GM12878 (cell line): ENCODE measurements around the gene TNFSF12. TPM values are rescaled to one million over a fixed set of nuclear protein-coding genes. Genes with fewer than 3 reads are reported as not detected.

Source experiments
- ATAC-seq: fragments of 200-7000 bp; cut with Tn5 transposase; 3 replicates; pipeline ENCODE4 v1.9.1; 2020; ENCODE audit warnings: mild to moderate bottlenecking, moderate library complexity
- BruUV-seq: library from RNA; stranded (reverse); fragments of 400-500 nt; replicated peaks from 2 replicates; lab custom pipeline; 2021; lab: Mats Ljungman, UMichigan
- CTCF ChIA-PET: fragments of 300-600 bp; sonication (Branson Sonifier 250); formaldehyde crosslinking; extraction: SDS; loops from one replicate; lab custom pipeline; 2021; ENCODE audit warnings: inconsistent platforms; lab: Yijun Ruan, JAX
- POLR2A ChIA-PET: fragments of 350-600 bp; formaldehyde crosslinking; extraction: SDS; loops from one replicate; lab custom pipeline; 2021; ENCODE audit warnings: inconsistent platforms; lab: Charles Lee
- RAD21 ChIA-PET: fragments of 300-600 bp; sonication (Branson Sonifier 250); formaldehyde crosslinking; loops from one replicate; lab custom pipeline; 2023; ENCODE audit warnings: antibody characterized with exemption; ENCODE audit not compliant: unreplicated experiment; lab: Charles Lee
- SMC1A ChIA-PET: fragments of 300-600 bp; sonication (Branson Sonifier 250); formaldehyde crosslinking; loops from one replicate; lab custom pipeline; 2023; ENCODE audit not compliant: unreplicated experiment, uncharacterized antibody; lab: Charles Lee
- DNase-seq: peaks from one replicate; pipeline ENCODE4 v3.0.0-alpha.2; 2011; ENCODE audit warnings: low read depth, low spot score
- FAIRE-seq: peaks from 3 replicates; lab custom pipeline; 2011; peaks lifted over from hg19 to GRCh38; lab: Jason Lieb, UNC
- H2AFZ ChIP-seq: 2 replicates; pipeline ENCODE4 v1.6.0; 2011; ENCODE audit warnings: low read depth, low read length, control low read depth; ENCODE audit not compliant: control insufficient read depth
- H3K27ac ChIP-seq: 2 replicates; pipeline ENCODE4 v1.5.1; 2011; ENCODE audit warnings: control low read depth; ENCODE audit not compliant: control insufficient read depth, insufficient read depth
- H3K27me3 ChIP-seq, 2 experiments: replicated peaks in 1 of 2; 2 replicates each; pipeline versions ENCODE4 v1.6.0 to v1.6.1; 2011; ENCODE audit warnings: low read length in 1 of 2; ENCODE audit not compliant: control insufficient read depth in 2 of 2, insufficient read depth in 2 of 2
- H3K36me3 ChIP-seq, 2 experiments: 2 replicates each; pipeline ENCODE4 v1.5.1; 2011; ENCODE audit warnings: low read length in 1 of 2; ENCODE audit not compliant: control insufficient read depth in 2 of 2, insufficient read depth in 2 of 2
- H3K4me1 ChIP-seq: 2 replicates; pipeline ENCODE4 v1.6.1; 2011; ENCODE audit warnings: mild to moderate bottlenecking, low read length, moderate library complexity, mixed read lengths; ENCODE audit not compliant: control insufficient read depth, insufficient read depth
- H3K4me2 ChIP-seq: 2 replicates; pipeline ENCODE4 v1.6.0; 2011; ENCODE audit warnings: control low read depth; ENCODE audit not compliant: control insufficient read depth, insufficient read depth
- H3K4me3 ChIP-seq: fragments of 200-600 bp; sonication (generic); 2 replicates; pipeline ENCODE4 v1.5.1; 2016
- H3K79me2 ChIP-seq: 2 replicates; pipeline ENCODE4 v1.6.0; 2011; ENCODE audit warnings: low read length; ENCODE audit not compliant: control insufficient read depth, insufficient read depth
- H3K9ac ChIP-seq: 2 replicates; pipeline ENCODE4 v1.8.0; 2011; ENCODE audit warnings: low read length, control low read depth, mixed read lengths; ENCODE audit not compliant: control insufficient read depth, insufficient read depth
- H3K9me3 ChIP-seq: replicated peaks from 3 replicates; pipeline ENCODE4 v1.5.1; 2011; ENCODE audit warnings: mild to moderate bottlenecking, low read length; ENCODE audit not compliant: control insufficient read depth, insufficient read depth
- H4K20me1 ChIP-seq: 2 replicates; pipeline ENCODE4 v1.6.0; 2011; ENCODE audit not compliant: control insufficient read depth, insufficient read depth
- CHD1 ChIP-seq: IDR thresholded peaks from 2 replicates; pipeline ENCODE4 v1.6.1; 2012; ENCODE audit warnings: low read depth, low read length, improper control_type of control experiment
- CHD2 ChIP-seq: IDR thresholded peaks from 2 replicates; pipeline ENCODE4 v1.6.1; 2011; ENCODE audit warnings: low read depth, low read length, improper control_type of control experiment, borderline replicate concordance
- EED ChIP-seq: sonication (generic); IDR thresholded peaks from 2 replicates; pipeline ENCODE4 v1.6.1; 2016; ENCODE audit warnings: antibody characterized with exemption, low read depth
- EGR1 ChIP-seq, 2 experiments: IDR thresholded peaks; 1 replicate in 1 of 2; 2 replicates in 1 of 2; pipeline ENCODE4 v1.6.1; 2011 to 2012; ENCODE audit warnings: low read depth in 2 of 2, low read length in 2 of 2, borderline replicate concordance in 1 of 2, mild to moderate bottlenecking in 1 of 2, moderate library complexity in 1 of 2
- FOS ChIP-seq: IDR thresholded peaks from 3 replicates; pipeline ENCODE4 v1.6.1; 2011; ENCODE audit warnings: borderline replicate concordance; ENCODE audit not compliant: insufficient read length; ENCODE audit errors: extremely low read depth
- HCFC1 ChIP-seq: fragments of 150-350 bp; IDR thresholded peaks from 2 replicates; pipeline ENCODE4 v1.6.1; 2014; ENCODE audit warnings: low read length
- MEF2B ChIP-seq: fragments of 450-650 bp; IDR thresholded peaks from 2 replicates; pipeline ENCODE4 v1.6.1; 2018; ENCODE audit warnings: mild to moderate bottlenecking, moderate library complexity; ENCODE audit not compliant: partially characterized antibody, poor library complexity, severe bottlenecking
- NFIC ChIP-seq: IDR thresholded peaks from 2 replicates; pipeline ENCODE4 v1.6.1; 2012; ENCODE audit warnings: low read depth, mild to moderate bottlenecking, inconsistent platforms, low read length, moderate library complexity
- NFYA ChIP-seq: IDR thresholded peaks from 2 replicates; pipeline ENCODE4 v1.6.1; 2011; ENCODE audit warnings: low read depth, mild to moderate bottlenecking, low read length, improper control_type of control experiment, borderline replicate concordance
- POU2F2 ChIP-seq: IDR thresholded peaks from 3 replicates; pipeline ENCODE4 v1.6.1; 2011; ENCODE audit warnings: low read depth, mild to moderate bottlenecking, low read length, borderline replicate concordance
- RFX5 ChIP-seq: IDR thresholded peaks from 2 replicates; pipeline ENCODE4 v1.6.1; 2011; ENCODE audit warnings: low read depth, low read length, improper control_type of control experiment
- STAT1 ChIP-seq: fragments of 450-650 bp; conservative IDR thresholded peaks from 2 replicates; pipeline ENCODE4 v1.6.1; 2014; ENCODE audit warnings: antibody characterized with exemption, mild to moderate bottlenecking
- WRNIP1 ChIP-seq: IDR thresholded peaks from 2 replicates; pipeline ENCODE4 v1.6.1; 2011; ENCODE audit warnings: low read depth, low read length, improper control_type of control experiment, borderline replicate concordance
- ZNF24 ChIP-seq: fragments of 450-650 bp; IDR thresholded peaks from 2 replicates; pipeline ENCODE4 v1.6.1; 2017; ENCODE audit warnings: antibody characterized with exemption, mild to moderate bottlenecking
- ZNF622 ChIP-seq: fragments of 450-650 bp; IDR thresholded peaks from 2 replicates; pipeline ENCODE4 v1.6.1; 2017; ENCODE audit warnings: mild to moderate bottlenecking, inconsistent platforms
- WGBS: methylation state at CpG from one replicate; pipeline ENCODE4 v1.1.6; 2016; ENCODE audit warnings: low lambda C conversion rate; ENCODE audit not compliant: insufficient replicate concordance, insufficient coverage; ENCODE audit errors: missing lambda C conversion rate; 5-methylcytosine and 5-hydroxymethylcytosine counted together
- in situ Hi-C: fragments of 300-500 bp; cut with MboI; formaldehyde crosslinking; loops from 9 replicates; pipeline ENCODE4 v1.14.3; 2018; ENCODE audit warnings: mixed read lengths
- intact Hi-C: fragments of 100-400 bp; cut with micrococcal nuclease; formaldehyde crosslinking; loops from one replicate; pipeline ENCODE4 v1.14.2; 2022; ENCODE audit not compliant: unreplicated experiment
- polyA plus RNA-seq, 11 experiments: library from polyadenylated mRNA; depleted of rRNA in 4 of 11; unstranded in 6 of 11; stranded (reverse) in 5 of 11; fragments of >200 nt; fragmentation: Nextera tagmentation in 4 of 11; fragmentation: Illumina TruSeq in 1 of 11; extraction: Ambion mirVana in 4 of 11; extraction: Trizol in 1 of 11; gene quantifications; 1 replicate in 1 of 11; 2 replicates in 10 of 11; pipeline versions ENCODE4 v1.2.1 to v1.2.3, GENCODE V29; 2011 to 2016; ENCODE audit warnings: inconsistent platforms in 2 of 11, missing spikeins in 2 of 11, low read depth in 1 of 11
- total RNA-seq, 4 experiments: library from RNA; depleted of rRNA in 3 of 4; stranded (reverse); fragments of >200 nt in 3 of 4; fragmentation: Illumina TruSeq in 1 of 4; extraction: Trizol in 1 of 4; gene quantifications; 2 replicates each; pipeline versions ENCODE4 v1.2.1 to v1.2.3, GENCODE V29; 2013 to 2021
- TF ChIP-seq, protein P1 (sequence below): IDR thresholded peaks from 2 replicates; pipeline ENCODE4 v1.6.1; 2011; ENCODE audit warnings: low read depth, low read length, improper control_type of control experiment, borderline replicate concordance
- TF ChIP-seq, protein P2 (sequence below): fragments of 450-650 bp; IDR thresholded peaks from 2 replicates; pipeline ENCODE4 v1.6.1; 2016; ENCODE audit warnings: mild to moderate bottlenecking
- TF ChIP-seq, protein P3 (sequence below): fragments of 150-350 bp; IDR thresholded peaks from 2 replicates; pipeline ENCODE4 v1.6.1; 2014; ENCODE audit warnings: mild to moderate bottlenecking, low read depth, low read length
- TF ChIP-seq, protein P4 (sequence below): fragments of 150-350 bp; IDR thresholded peaks from 2 replicates; pipeline ENCODE4 v1.6.1; 2016; ENCODE audit warnings: low read depth, low read length

The TNFSF12 gene
- total and polyA plus RNA-seq, 10 of the 15 experiments (the other 5 are each of a cell fraction or from before 2014, with no cell fraction given) = 0.32 to 7.0 (median 2.6) TPM

DNA sequence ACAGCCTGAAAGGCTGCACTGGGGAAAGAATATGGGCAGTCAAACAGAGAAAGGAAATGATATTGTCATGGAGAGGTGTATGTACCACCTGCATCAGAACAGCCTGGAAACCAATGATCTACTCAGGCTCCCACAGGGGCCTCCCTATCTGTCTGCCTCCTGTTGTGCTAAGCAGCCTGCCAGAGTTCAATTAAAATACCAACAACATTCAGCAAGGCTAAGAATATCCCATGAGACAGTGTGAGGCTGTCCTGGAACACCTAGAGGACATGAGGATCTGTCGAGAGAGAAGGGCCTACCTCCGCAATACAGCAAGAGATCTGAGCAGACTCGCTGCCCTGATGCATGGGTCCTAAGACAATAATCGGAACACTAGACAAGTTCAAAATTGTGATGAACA lies 57.4 kb downstream of the TNFSF12 start:
- peaks cover 0 to 7% of the 10 kb centered on the region in 2 experiments; a peak in 2 of 4 replicates for H3K36me3 ChIP-seq
- RAD21 ChIA-PET = no interaction called here

More for the DNA sequence above, 57.4 kb downstream of the TNFSF12 start:
- no peak overlapping the region for H3K9ac ChIP-seq
- no peak for ATAC-seq
- no peak for TF ChIP-seq CHD1
- no peak for TF ChIP-seq CHD2
- TF ChIP-seq POU2F2 = no peak
- no peak for TF ChIP-seq FOS
- no peak for TF ChIP-seq WRNIP1
- TF ChIP-seq, protein P1, sequence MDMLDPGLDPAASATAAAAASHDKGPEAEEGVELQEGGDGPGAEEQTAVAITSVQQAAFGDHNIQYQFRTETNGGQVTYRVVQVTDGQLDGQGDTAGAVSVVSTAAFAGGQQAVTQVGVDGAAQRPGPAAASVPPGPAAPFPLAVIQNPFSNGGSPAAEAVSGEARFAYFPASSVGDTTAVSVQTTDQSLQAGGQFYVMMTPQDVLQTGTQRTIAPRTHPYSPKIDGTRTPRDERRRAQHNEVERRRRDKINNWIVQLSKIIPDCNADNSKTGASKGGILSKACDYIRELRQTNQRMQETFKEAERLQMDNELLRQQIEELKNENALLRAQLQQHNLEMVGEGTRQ = no peak
- TF ChIP-seq, protein P2, sequence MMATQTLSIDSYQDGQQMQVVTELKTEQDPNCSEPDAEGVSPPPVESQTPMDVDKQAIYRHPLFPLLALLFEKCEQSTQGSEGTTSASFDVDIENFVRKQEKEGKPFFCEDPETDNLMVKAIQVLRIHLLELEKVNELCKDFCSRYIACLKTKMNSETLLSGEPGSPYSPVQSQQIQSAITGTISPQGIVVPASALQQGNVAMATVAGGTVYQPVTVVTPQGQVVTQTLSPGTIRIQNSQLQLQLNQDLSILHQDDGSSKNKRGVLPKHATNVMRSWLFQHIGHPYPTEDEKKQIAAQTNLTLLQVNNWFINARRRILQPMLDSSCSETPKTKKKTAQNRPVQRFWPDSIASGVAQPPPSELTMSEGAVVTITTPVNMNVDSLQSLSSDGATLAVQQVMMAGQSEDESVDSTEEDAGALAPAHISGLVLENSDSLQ = no peak
- TF ChIP-seq, protein P3, sequence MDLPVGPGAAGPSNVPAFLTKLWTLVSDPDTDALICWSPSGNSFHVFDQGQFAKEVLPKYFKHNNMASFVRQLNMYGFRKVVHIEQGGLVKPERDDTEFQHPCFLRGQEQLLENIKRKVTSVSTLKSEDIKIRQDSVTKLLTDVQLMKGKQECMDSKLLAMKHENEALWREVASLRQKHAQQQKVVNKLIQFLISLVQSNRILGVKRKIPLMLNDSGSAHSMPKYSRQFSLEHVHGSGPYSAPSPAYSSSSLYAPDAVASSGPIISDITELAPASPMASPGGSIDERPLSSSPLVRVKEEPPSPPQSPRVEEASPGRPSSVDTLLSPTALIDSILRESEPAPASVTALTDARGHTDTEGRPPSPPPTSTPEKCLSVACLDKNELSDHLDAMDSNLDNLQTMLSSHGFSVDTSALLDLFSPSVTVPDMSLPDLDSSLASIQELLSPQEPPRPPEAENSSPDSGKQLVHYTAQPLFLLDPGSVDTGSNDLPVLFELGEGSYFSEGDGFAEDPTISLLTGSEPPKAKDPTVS = no peak
- TF ChIP-seq STAT1 = no peak
- TF ChIP-seq, protein P4, sequence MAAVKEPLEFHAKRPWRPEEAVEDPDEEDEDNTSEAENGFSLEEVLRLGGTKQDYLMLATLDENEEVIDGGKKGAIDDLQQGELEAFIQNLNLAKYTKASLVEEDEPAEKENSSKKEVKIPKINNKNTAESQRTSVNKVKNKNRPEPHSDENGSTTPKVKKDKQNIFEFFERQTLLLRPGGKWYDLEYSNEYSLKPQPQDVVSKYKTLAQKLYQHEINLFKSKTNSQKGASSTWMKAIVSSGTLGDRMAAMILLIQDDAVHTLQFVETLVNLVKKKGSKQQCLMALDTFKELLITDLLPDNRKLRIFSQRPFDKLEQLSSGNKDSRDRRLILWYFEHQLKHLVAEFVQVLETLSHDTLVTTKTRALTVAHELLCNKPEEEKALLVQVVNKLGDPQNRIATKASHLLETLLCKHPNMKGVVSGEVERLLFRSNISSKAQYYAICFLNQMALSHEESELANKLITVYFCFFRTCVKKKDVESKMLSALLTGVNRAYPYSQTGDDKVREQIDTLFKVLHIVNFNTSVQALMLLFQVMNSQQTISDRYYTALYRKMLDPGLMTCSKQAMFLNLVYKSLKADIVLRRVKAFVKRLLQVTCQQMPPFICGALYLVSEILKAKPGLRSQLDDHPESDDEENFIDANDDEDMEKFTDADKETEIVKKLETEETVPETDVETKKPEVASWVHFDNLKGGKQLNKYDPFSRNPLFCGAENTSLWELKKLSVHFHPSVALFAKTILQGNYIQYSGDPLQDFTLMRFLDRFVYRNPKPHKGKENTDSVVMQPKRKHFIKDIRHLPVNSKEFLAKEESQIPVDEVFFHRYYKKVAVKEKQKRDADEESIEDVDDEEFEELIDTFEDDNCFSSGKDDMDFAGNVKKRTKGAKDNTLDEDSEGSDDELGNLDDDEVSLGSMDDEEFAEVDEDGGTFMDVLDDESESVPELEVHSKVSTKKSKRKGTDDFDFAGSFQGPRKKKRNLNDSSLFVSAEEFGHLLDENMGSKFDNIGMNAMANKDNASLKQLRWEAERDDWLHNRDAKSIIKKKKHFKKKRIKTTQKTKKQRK = no peak
- no peak for TF ChIP-seq ZNF24
- no peak for TF ChIP-seq HCFC1
- no peak for TF ChIP-seq NFIC
- no peak for TF ChIP-seq MEF2B
- TF ChIP-seq EED = no peak
- no peak for TF ChIP-seq RFX5
- TF ChIP-seq NFYA = no peak
- TF ChIP-seq ZNF622 = no peak
- TF ChIP-seq EGR1 (IDR thresholded peaks at IDR 0.05; ENCODE audit: borderline replicate concordance in 1 of 2, low read depth in 2 of 2, low read length in 2 of 2) = no peak
- BruUV-seq = no TSS peak
- no peak overlapping the region for H3K4me3 ChIP-seq
- H4K20me1 ChIP-seq = no peaks in the 10 kb centered on the region
- H3K4me1 ChIP-seq = no peaks in the 10 kb centered on the region
- intact Hi-C loops (no loop called here), in situ Hi-C loops (no loop called here)
- no peaks in the 10 kb centered on the region for H3K27me3 ChIP-seq
- no peak for DNase-seq
- CTCF ChIA-PET = no interaction called here
- peaks cover 5% of the 10 kb centered on the region; the same call in 1 of the 2 replicates for H3K79me2 ChIP-seq
- POLR2A ChIA-PET = no interaction called here
- no peak for FAIRE-seq
- no peak overlapping the region for H2AFZ ChIP-seq
- SMC1A ChIA-PET = interaction anchor here (1.1 kb wide), 1 partner anchor 22 kb away, joined by 3 read pairs; the partner anchor contains the start of gene MPDU1
- 92% methylated on average over 4 of the region's 4 CpGs for WGBS
- H3K9me3 ChIP-seq = no peaks in the 10 kb centered on the region
- H3K27ac ChIP-seq = no peak overlapping the region
- no peak overlapping the region for H3K4me2 ChIP-seq
